Activated CD8-positive, alpha-beta memory T cell treated with anti-CD3 and anti-CD28 coated beads, Interleukin-2, amount 10 ng/mL, durations not matched to agents 7 days and 5 days (primary cell): ENCODE data around the gene DUSP16. TPM values are rescaled to one million over a fixed set of nuclear protein-coding genes. Genes with fewer than 3 reads are reported as not detected.

Experiments
- ATAC-seq: fragments of 150-1000 bp; cut with Tn5 transposase; one replicate; pipeline ENCODE4 v1.10.0; 2021; ENCODE audit warnings: moderate library complexity
- CTCF ChIA-PET: fragments of 350-600 bp; sonication (Branson Sonifier 250); formaldehyde crosslinking; loops from one replicate; lab custom pipeline; 2021; ENCODE audit warnings: antibody characterized with exemption; lab: Charles Lee
- DNase-seq: peaks from one replicate; pipeline ENCODE4 v3.0.0-alpha.2; 2020
- H3K27ac Mint-ChIP-seq: one replicate; pipeline ENCODE4 v1.8.0; 2021; ENCODE audit warnings: mild to moderate bottlenecking, mixed read lengths
- H3K27me3 Mint-ChIP-seq: one replicate; pipeline ENCODE4 v1.8.0; 2021; ENCODE audit warnings: mixed read lengths
- H3K36me3 Mint-ChIP-seq: one replicate; pipeline ENCODE4 v1.8.0; 2021; ENCODE audit warnings: mild to moderate bottlenecking, mixed read lengths
- H3K4me1 Mint-ChIP-seq: one replicate; pipeline ENCODE4 v1.8.0; 2021; ENCODE audit warnings: mixed read lengths
- H3K4me3 Mint-ChIP-seq: one replicate; pipeline ENCODE4 v1.8.0; 2021; ENCODE audit warnings: mild to moderate bottlenecking, moderate library complexity, mixed read lengths
- H3K9me3 Mint-ChIP-seq: one replicate; pipeline ENCODE4 v1.8.0; 2022; ENCODE audit warnings: low read depth, mixed read lengths
- total RNA-seq, 2 experiments: library from RNA; stranded (reverse); gene quantifications; one replicate each; pipeline ENCODE4 v1.2.3, GENCODE V29; 2021

Gene DUSP16
- total RNA-seq, 2 experiments from 2014 or later = 43.0 to 69.0 TPM

DNA sequence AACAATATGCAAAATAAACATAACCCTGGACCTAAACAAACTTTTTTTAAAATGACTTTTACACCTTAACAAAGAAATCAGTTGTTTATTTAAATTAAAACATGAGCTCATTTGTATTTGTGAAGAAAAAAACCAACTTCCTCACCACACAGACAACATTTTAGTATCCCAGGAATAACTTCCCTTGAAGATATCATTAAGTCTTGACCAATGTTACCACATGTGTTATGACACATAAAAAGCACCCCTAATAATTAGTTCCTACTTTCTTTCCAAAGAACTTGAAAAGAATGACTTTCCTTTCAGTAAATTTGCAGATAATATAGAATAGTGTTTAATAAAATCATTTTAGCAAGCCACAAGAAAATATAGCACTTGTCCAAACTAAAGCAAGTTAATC lies 42.4 kb downstream of the DUSP16 start:
- H3K27me3 Mint-ChIP-seq = no peaks in the 10 kb centered on the region
- H3K4me3 Mint-ChIP-seq = no peak overlapping the region
- H3K9me3 Mint-ChIP-seq = no peaks in the 10 kb centered on the region
- DNase-seq (no peak), ATAC-seq (no peak)
- CTCF ChIA-PET = interaction anchor here (0.8 to 1.5 kb wide), 4 partner anchors 21 to 139 kb away, joined by 3 to 4 read pairs (median 4); no protein-coding TSS in a partner anchor
- peaks cover 49% of the 10 kb centered on the region for H3K36me3 Mint-ChIP-seq
- H3K27ac Mint-ChIP-seq = no peak overlapping the region
- peaks cover 15% of the 10 kb centered on the region for H3K4me1 Mint-ChIP-seq

DNA sequence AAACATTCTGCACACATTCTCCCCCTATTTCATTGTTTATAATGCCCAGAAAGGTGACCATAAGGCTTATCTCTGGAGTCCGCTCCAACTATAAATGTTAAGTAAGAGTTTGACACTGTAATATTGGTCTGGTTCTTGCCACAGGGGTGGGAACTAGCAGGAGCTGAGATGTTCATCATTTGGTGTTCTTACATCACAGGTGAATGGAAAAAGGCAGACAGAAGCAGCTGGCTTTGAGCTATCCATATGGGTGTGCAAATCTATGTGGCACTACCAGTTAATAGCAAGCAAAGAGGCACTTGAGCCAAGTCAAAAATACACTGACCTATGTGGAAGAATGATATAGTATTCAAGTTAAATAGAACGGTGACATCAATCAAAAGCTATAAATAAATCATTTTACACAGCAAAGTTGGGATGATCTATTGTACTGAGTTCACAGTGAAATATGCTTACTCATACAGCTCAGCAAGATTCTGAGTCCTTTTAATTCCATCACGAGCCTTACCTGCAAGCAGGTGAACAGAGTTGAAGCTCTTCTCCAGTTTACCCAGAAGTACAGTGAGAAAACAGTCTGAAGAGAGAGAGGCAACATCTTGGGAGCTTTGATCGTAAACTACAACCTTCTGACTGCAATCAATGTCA lies 43.2 kb downstream of the DUSP16 start:
- H3K36me3 Mint-ChIP-seq = peaks cover 49% of the 10 kb centered on the region
- peaks cover 15% of the 10 kb centered on the region for H3K4me1 Mint-ChIP-seq
- no peaks in the 10 kb centered on the region for H3K9me3 Mint-ChIP-seq
- no peaks in the 10 kb centered on the region for H3K27me3 Mint-ChIP-seq
- ATAC-seq (no peak), DNase-seq (no peak)
- CTCF ChIA-PET = interaction anchor here (0.8 to 1.8 kb wide), 5 partner anchors 16 to 140 kb away, joined by 3 to 6 read pairs (median 3); no protein-coding TSS in a partner anchor
- no peak overlapping the region for H3K27ac Mint-ChIP-seq
- no peak overlapping the region for H3K4me3 Mint-ChIP-seq

DNA sequence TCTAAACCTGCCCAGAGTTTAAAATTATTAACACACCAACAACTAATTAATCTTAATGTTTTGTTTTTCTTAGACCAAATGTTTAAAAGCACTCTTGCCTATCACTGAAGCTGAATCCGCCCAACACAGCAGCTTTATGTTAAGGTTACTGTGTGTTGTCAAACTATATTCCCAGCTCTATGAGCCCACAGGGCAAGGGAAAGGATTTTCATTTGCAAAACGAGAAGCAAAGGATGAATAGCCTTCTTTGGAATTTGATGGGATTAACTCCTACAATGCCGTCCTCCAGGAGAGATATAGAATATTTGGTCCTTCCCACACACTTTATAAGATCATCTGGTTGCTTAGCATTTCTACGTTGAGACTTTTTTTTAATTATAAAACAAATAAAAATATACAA lies 43.7 kb downstream of the DUSP16 start:
- no peak overlapping the region for H3K27ac Mint-ChIP-seq
- no peak for DNase-seq
- peaks cover 50% of the 10 kb centered on the region for H3K36me3 Mint-ChIP-seq
- ATAC-seq = no peak
- H3K9me3 Mint-ChIP-seq = no peaks in the 10 kb centered on the region
- H3K4me3 Mint-ChIP-seq = no peak overlapping the region
- peaks cover 15% of the 10 kb centered on the region for H3K4me1 Mint-ChIP-seq
- no peaks in the 10 kb centered on the region for H3K27me3 Mint-ChIP-seq
- CTCF ChIA-PET = interaction anchor here (1.2 to 1.8 kb wide), 4 partner anchors 12 to 140 kb away, joined by 3 to 6 read pairs (median 4); no protein-coding TSS in a partner anchor

DNA sequence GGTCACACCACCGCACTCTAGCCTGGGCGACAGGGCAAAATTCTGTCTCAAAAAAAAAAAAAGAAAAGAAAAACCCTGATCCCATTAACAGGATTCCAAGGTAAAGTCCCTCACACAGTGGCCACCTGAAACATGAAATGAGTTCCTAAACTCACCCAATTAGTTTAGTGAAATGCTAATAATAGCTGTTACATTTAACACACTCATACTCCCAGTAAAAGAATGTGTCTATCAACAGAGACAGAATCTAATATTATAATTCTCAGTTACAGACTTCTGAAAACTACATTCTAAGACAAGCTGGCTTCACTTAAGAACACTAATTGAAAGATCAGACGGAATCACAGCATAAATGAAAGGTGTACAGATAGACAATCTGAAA lies 44.2 kb downstream of the DUSP16 start:
- H3K36me3 Mint-ChIP-seq = peaks cover 55% of the 10 kb centered on the region
- no peaks in the 10 kb centered on the region for H3K27me3 Mint-ChIP-seq
- H3K9me3 Mint-ChIP-seq = no peaks in the 10 kb centered on the region
- DNase-seq = no peak
- no peak for ATAC-seq
- H3K27ac Mint-ChIP-seq = no peak overlapping the region
- H3K4me1 Mint-ChIP-seq = peaks cover 16% of the 10 kb centered on the region
- no peak overlapping the region for H3K4me3 Mint-ChIP-seq
- CTCF ChIA-PET = interaction anchor here (1.3 to 1.8 kb wide), 3 partner anchors 10 to 15 kb away, joined by 3 to 6 read pairs (median 3); no protein-coding TSS in a partner anchor

DNA sequence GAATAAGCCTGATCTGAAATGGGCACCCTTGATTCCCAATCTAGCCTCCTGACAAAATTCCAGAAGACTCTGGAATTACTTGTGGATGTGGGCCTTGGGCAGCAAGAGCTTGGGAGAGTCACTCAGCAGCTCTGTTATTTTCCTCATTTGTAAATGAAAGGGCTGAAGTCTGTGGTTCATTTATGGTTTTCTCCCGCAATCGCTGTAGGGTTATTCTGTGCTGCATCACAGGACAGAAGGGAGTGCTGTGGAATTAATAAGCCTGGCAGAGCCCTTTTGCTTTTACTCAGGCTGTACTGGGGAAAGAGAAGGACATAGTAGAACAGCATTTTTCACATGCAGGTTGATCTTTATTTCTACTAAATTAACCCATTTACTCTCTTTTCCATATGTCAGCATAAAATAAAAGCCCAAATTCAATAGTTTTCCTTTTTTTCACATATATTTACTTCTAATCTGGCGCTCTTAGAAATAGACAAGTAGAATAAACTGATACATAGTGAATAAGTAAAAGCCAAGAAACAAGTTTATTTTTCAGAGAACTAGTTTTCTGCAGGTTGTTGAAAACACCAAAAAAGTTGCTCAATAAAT lies 49.2 kb downstream of the DUSP16 start:
- Mint-ChIP-seq H3K27ac (no peak overlapping the region), H3K4me1 (peaks cover 18% of the 10 kb centered on the region), H3K27me3 (no peaks in the 10 kb centered on the region), H3K36me3 (peaks cover 33% of the 10 kb centered on the region), H3K4me3 (no peak overlapping the region), H3K9me3 (no peaks in the 10 kb centered on the region)
- CTCF ChIA-PET = no interaction called here
- ATAC-seq (no peak), DNase-seq (no peak)

DNA sequence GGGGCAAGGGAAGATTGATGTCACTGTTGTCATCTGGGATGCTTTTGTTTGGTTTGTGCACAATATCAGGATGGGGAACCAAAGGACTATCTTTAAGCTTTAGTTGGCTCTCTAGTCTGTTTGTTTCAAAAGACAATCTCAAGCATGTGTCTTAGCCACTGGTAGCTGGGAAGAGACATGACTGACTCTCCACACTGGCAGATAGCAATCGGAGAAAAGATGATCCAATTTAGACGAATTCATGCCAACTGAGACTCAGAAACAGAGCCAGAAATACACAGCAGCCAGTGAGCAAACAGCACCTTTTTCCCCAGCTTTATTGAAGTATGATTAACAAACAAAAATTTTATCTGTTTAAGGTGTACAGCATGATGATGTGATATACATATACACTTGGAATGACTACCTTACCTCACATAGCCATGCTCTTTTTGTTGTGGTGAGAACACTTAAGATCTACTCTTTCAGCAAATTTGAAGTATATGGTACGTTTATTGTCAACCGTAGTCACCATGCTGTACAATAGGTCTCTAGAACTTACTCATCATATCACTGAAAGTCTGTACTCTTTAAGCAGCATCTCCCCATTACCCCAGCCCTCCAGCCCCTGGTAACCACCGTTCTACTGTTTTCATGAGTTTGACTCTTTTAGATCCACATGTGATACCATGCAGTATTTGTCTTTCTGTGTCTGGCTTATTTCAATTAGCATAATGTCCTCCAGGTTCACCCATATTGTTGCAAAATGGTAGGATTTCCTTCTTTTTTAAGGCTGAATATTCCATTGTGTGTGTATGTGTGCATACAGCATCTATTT lies 50.6 kb downstream of the DUSP16 start:
- Mint-ChIP-seq H3K9me3 (no peaks in the 10 kb centered on the region), H3K36me3 (peaks cover 27% of the 10 kb centered on the region), H3K27ac (no peak overlapping the region), H3K4me3 (no peak overlapping the region), H3K4me1 (peaks cover 8% of the 10 kb centered on the region), H3K27me3 (no peaks in the 10 kb centered on the region)
- CTCF ChIA-PET = no interaction called here
- DNase-seq (no peak), ATAC-seq (peak; percentile 66)

DNA sequence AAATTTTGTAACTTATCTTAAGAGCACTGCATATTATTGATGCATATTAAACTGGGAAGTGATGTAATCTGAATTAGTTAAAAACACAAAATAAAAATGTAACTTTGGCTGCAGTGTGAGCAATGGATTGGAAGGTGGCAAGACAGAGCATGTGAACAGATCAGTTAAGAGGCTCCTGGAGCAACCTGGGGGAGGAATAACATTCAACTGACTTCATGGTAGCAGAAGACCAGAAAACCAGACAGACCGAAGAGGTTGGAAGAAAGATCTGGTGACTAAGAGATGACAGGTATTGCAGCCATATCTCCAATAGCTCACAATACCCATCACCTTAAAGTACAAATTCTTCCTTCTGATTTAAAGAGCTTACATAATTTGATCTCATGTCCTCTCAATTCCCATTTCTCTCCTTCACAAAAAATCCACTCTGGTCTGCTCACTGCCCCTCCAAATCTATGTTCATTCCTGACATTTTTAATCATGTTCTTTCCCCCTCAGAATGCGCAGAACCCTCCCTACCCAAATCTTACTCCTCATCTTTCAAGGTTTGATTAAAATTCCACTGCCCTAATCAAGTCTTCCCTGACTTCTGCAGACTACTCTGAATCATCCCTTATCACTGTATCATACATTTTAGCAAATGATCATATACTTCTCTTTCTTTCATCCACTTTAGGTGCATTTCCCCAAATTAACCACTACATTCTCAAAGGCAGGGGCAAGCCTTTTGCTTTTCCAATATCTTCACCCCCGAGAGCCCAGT lies 51.5 kb downstream of the DUSP16 start:
- no peak for DNase-seq
- no peak overlapping the region for H3K4me3 Mint-ChIP-seq
- H3K27ac Mint-ChIP-seq = no peak overlapping the region
- H3K27me3 Mint-ChIP-seq = no peaks in the 10 kb centered on the region
- H3K36me3 Mint-ChIP-seq = peaks cover 20% of the 10 kb centered on the region
- H3K4me1 Mint-ChIP-seq = peaks cover 15% of the 10 kb centered on the region
- CTCF ChIA-PET = no interaction called here
- no peaks in the 10 kb centered on the region for H3K9me3 Mint-ChIP-seq
- no peak for ATAC-seq

DNA sequence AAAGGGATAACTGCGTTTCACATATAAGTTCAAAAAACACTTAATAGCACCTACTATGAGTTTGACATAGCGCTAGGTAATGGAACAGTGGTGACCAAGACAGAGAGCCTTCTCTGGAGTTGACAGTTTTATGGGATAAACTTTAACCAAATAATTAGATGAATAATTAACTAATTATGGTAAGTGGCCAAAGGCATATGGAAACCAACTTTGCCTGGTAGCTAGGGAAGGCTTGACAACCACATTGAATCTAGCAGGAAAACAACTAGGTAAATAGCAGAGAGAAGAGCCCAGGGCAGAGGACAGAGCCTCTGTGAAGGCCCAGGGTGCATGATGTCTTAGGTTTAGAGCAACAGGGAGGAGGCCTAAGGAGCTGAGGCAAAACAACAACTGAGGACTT lies 52.1 kb downstream of the DUSP16 start:
- ATAC-seq = no peak
- H3K4me3 Mint-ChIP-seq = no peak overlapping the region
- CTCF ChIA-PET = no interaction called here

DNA sequence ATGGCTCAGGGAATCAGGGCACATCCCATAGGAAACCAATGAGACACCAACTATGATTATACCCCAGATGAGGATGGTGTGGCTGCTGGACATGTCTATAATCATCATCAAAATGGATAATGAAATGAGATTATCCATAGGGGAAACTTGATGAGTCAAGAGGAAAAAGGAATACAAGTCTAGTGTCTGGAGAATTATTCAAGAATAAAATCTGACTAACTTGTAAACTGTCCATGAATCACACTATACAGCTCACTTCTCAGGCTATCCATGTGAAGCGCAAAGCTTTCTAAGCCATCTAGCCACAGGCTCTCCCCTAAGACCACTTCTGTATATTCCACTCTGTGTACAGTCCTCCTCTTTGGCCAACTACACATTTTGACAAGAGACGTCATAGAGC lies 52.5 kb downstream of the DUSP16 start:
- H3K27ac Mint-ChIP-seq = no peak overlapping the region
- peaks cover 23% of the 10 kb centered on the region for H3K36me3 Mint-ChIP-seq
- no peaks in the 10 kb centered on the region for H3K9me3 Mint-ChIP-seq
- H3K27me3 Mint-ChIP-seq = no peaks in the 10 kb centered on the region
- CTCF ChIA-PET = no interaction called here
- DNase-seq = no peak
- H3K4me3 Mint-ChIP-seq = no peak overlapping the region
- H3K4me1 Mint-ChIP-seq = peaks cover 25% of the 10 kb centered on the region
- ATAC-seq = no peak

More for the DNA sequence above, 52.1 kb downstream of the DUSP16 start:
- no peak for DNase-seq
- H3K27me3 Mint-ChIP-seq = no peaks in the 10 kb centered on the region
- peaks cover 23% of the 10 kb centered on the region for H3K36me3 Mint-ChIP-seq
- no peak overlapping the region for H3K27ac Mint-ChIP-seq
- H3K4me1 Mint-ChIP-seq = peaks cover 21% of the 10 kb centered on the region
- H3K9me3 Mint-ChIP-seq = no peaks in the 10 kb centered on the region

DNA sequence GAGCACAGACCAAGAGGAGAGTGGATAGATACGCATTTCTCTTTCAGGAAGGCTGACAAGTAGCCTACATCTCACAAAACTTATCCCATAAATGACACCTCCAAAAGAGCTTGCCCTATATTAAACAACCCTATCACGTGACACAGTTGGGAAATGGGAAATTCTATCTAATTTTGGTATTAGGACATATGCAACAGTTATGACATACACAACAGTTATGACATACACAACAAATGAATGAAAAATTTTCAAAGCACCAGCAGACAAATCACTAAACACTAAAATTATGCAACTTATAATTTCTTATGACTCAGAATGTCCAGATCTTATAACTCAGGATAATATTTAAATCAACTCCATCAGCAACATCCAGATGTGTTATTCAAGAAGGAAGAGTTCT lies 54.1 kb downstream of the DUSP16 start:
- DNase-seq (no peak), ATAC-seq (no peak)
- Mint-ChIP-seq H3K27ac (no peak overlapping the region), H3K9me3 (no peaks in the 10 kb centered on the region), H3K27me3 (no peaks in the 10 kb centered on the region), H3K4me3 (no peak overlapping the region), H3K4me1 (peaks cover 33% of the 10 kb centered on the region), H3K36me3 (peaks cover 18% of the 10 kb centered on the region)
- CTCF ChIA-PET = no interaction called here

DNA sequence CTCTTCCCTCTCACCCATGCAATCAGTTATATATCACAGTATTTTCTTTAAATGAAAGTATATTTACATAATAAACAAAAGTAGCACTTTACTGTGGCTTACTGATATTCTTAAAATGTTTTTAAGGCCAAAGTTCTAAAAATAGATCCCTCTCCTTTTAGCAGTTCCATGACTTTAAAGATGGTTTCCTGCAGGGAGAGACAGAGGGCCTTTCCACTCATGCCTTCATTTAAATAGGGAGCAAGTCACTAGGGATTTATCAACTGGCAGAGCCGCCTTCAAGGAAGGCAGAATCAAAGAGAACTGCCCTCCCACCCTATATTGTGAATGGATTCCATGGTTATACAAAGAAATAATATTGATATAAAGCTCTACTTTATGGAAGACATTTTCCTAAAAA lies 55.5 kb downstream of the DUSP16 start:
- CTCF ChIA-PET = interaction anchor here (1.2 to 1.4 kb wide), 2 partner anchors 11 to 137 kb away, joined by 3 read pairs; no protein-coding TSS in a partner anchor
- no peak for ATAC-seq
- no peak overlapping the region for H3K4me3 Mint-ChIP-seq
- no peak overlapping the region for H3K27ac Mint-ChIP-seq
- peaks cover 43% of the 10 kb centered on the region for H3K4me1 Mint-ChIP-seq
- no peaks in the 10 kb centered on the region for H3K9me3 Mint-ChIP-seq
- no peak for DNase-seq
- H3K27me3 Mint-ChIP-seq = no peaks in the 10 kb centered on the region
- H3K36me3 Mint-ChIP-seq = peaks cover 20% of the 10 kb centered on the region

DNA sequence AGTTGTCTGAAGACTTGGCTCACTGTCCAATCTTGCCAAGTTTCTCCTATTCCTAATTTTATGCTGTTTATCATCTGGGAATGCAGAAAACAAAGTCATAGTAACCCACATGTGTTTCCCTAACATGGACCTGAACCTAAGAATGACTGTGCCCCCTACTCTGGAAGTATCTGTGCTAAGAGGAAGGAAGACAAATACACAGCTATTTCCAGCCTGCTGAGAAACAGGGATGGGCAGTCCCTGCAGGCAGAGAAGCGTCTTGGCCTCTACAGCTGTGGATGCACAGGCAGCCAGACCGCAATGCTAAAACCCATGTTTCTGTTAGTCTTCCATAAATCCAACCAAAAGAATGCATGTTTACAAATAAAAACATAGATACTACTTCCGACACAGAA lies 56.2 kb downstream of the DUSP16 start:
- Mint-ChIP-seq H3K27me3 (no peaks in the 10 kb centered on the region), H3K36me3 (peaks cover 20% of the 10 kb centered on the region), H3K4me1 (peaks cover 45% of the 10 kb centered on the region), H3K9me3 (no peaks in the 10 kb centered on the region), H3K4me3 (no peak overlapping the region), H3K27ac (peak overlapping the region; percentile 67)
- no peak for ATAC-seq
- CTCF ChIA-PET = interaction anchor here (0.6 to 1.4 kb wide), 3 partner anchors 14 to 136 kb away, joined by 3 to 4 read pairs (median 3); no protein-coding TSS in a partner anchor
- no peak for DNase-seq
